Muscle of leg (tissue), 11 donors: ENCODE measurements around the gene GTF2F2. TPM values are rescaled to one million over a fixed set of nuclear protein-coding genes. Genes with fewer than 3 reads are reported as not detected.
"Not testable (repeated sequence)": the region's sequence is repeated elsewhere in the genome, so short reads cannot be mapped to it uniquely, and the experiment has no call there.

ENCODE experiments used
- DNase-seq: peaks from one replicate; pipeline ENCODE4 v3.0.0; 2013
- H3K27ac ChIP-seq: one replicate; pipeline ENCODE4 v1.5.1; 2013; ENCODE audit warnings: mild to moderate bottlenecking, low read length, control low read depth
- H3K27me3 ChIP-seq: one replicate; pipeline ENCODE4 v1.6.1; 2013; ENCODE audit warnings: low read length; ENCODE audit not compliant: control insufficient read depth, insufficient read depth
- H3K36me3 ChIP-seq: one replicate; pipeline ENCODE4 v1.6.1; 2013; ENCODE audit warnings: low read length; ENCODE audit not compliant: control insufficient read depth, insufficient read depth
- H3K4me1 ChIP-seq: one replicate; pipeline ENCODE4 v1.6.1; 2013; ENCODE audit warnings: low read length; ENCODE audit not compliant: control insufficient read depth, insufficient read depth
- H3K4me3 ChIP-seq: one replicate; pipeline ENCODE4 v1.5.1; 2013; ENCODE audit warnings: low read length, control low read depth
- H3K9me3 ChIP-seq: replicated peaks from 2 replicates; pipeline ENCODE4 v1.6.1; 2013; ENCODE audit warnings: low read depth, low read length; ENCODE audit not compliant: control insufficient read depth
- WGBS: methylation state at CpG from one replicate; pipeline ENCODE4 v1.1.5; 2013; ENCODE audit warnings: missing lambda C conversion rate; ENCODE audit not compliant: insufficient coverage; 5-methylcytosine and 5-hydroxymethylcytosine counted together
- polyA plus RNA-seq, 8 donors: library from polyadenylated mRNA; unstranded; fragments of 120-200 nt; gene quantifications; one replicate each; pipeline versions ENCODE4 v1.2.1 to v1.2.3, GENCODE V29; 2013; ENCODE audit warnings: inconsistent platforms in 1 of 8, low replicate concordance in 1 of 8; ENCODE audit not compliant: insufficient read length in 8 of 8, insufficient read depth in 1 of 8
- total RNA-seq: library from RNA; stranded (reverse); fragments of 120-200 nt; gene quantifications from one replicate; pipeline ENCODE4 v1.2.4, GENCODE V29; 2013

GTF2F2 gene
- total and polyA plus RNA-seq, 9 donors: 18.1 to 21.9 (median 19.3) TPM

DNA sequence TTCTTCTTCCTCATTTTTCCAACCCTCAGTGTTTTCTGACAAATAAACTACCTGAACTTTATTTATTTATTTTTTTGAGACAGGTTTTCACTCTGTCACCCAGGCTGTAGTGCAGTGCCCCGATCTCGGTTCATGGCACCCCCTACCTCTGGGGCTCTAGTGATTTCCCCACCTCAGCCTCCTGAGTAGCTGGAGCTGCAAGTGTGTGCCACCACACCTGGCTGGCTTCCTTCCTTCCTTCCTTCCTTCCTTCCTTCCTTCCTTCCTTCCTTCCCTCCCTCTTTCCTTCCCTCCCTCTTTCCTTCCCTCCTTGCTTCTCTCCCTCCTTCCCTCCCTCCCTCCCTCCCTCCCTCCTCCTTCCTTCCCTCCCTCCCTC is 48.2 kb downstream of the GTF2F2 start:
- no peak for DNase-seq
- Histone ChIP-seq H3K27me3 (no peaks in the 10 kb centered on the region), H3K4me3 (no peak overlapping the region), H3K4me1 (no peaks in the 10 kb centered on the region), H3K27ac (no peak overlapping the region), H3K9me3 (no peaks in the 10 kb centered on the region), H3K36me3 (peaks cover 3% of the 10 kb centered on the region)
- 68% methylated on average over 2 of the region's 2 CpGs for WGBS

DNA sequence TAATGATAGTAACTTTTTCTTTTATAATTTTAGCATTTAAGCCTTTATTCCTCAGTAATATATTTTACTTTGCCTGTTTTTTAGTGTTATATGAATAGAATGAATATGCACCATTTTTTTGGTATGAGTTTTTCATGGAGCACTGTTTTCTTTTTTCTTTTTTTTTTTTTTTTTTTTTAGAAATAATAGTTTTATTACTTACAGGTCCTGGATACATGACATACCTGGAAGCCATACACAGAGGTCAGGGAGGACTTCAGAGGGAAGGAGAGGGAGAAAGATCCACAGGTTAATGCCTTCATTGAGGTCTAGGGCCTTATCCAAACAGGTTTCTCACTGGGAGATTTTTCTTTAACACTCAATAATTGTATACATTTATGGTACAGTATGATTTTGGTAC is 54.2 kb downstream of the GTF2F2 start:
- peaks cover 3% of the 10 kb centered on the region for H3K36me3 ChIP-seq
- no peak overlapping the region for H3K27ac ChIP-seq
- DNase-seq: no peak
- no peaks in the 10 kb centered on the region for H3K27me3 ChIP-seq
- no peaks in the 10 kb centered on the region for H3K4me1 ChIP-seq
- no peaks in the 10 kb centered on the region for H3K9me3 ChIP-seq
- no peak overlapping the region for H3K4me3 ChIP-seq

DNA sequence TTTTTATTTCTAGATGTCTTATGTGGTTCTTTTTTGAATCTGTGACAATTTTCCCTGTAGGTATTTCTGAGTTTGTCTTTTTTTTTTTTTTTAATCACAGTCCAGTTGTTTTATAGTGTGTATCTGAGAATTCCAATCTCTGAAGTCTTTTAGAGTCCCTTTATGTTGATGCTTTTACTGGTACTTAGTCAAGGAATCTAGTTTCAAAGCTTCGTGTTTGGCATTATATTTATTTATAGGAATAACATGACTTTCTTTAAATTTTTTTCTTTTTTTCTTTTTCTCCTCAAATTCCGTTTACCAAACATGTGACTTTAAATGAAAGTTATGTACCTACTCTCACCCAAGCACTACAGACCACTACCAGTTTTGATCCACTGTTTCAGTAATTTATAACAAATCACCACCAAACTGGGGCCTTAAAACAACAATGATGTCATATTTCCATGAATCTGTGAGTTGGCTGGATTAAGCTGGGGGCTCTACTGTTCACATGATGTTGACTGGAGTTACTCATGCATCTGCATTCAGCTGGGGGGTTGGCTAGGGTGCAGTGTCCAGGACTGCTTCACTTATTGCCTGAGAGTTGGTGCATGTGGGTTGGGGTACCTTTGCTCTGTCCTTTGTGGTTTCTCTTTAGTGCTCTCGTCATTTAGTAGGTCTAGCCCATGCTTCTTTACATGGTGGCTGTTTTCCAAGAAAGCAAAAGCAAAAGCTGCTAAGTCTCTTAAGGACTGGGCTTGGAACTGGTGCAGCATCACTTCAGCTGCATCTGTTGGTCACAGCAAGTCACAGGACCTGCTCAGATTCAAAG is 58.2 kb downstream of the GTF2F2 start:
- Histone ChIP-seq H3K27ac (no peak overlapping the region), H3K4me1 (no peaks in the 10 kb centered on the region), H3K36me3 (peaks cover 6% of the 10 kb centered on the region), H3K27me3 (no peaks in the 10 kb centered on the region), H3K4me3 (no peak overlapping the region), H3K9me3 (no peaks in the 10 kb centered on the region)
- DNase-seq: peak; percentile 81
- 69% methylated on average over 2 of the region's 3 CpGs for WGBS

DNA sequence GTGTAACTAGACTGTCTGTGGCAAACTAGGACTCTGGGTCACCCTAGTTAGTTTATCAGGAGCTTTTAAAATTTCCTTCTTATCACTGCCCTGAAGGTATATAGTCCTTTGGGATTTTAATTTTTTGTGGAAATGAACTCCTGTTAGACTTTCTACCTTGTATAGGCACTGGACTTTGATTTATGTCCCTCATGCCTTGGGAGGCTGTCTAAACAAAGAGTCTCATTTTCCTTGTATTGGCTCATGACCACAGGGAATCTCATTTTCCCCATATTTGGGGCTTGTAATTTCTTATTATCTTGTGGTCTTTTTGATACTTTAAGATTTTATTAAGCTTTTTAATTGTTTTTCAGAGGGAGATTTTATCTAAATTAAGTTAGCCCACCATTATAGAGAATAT is 59.1 kb downstream of the GTF2F2 start:
- H3K27ac ChIP-seq: no peak overlapping the region
- H3K36me3 ChIP-seq: peaks cover 8% of the 10 kb centered on the region
- no peaks in the 10 kb centered on the region for H3K27me3 ChIP-seq
- no peaks in the 10 kb centered on the region for H3K9me3 ChIP-seq
- H3K4me1 ChIP-seq: no peaks in the 10 kb centered on the region
- no peak overlapping the region for H3K4me3 ChIP-seq
- no peak for DNase-seq

DNA sequence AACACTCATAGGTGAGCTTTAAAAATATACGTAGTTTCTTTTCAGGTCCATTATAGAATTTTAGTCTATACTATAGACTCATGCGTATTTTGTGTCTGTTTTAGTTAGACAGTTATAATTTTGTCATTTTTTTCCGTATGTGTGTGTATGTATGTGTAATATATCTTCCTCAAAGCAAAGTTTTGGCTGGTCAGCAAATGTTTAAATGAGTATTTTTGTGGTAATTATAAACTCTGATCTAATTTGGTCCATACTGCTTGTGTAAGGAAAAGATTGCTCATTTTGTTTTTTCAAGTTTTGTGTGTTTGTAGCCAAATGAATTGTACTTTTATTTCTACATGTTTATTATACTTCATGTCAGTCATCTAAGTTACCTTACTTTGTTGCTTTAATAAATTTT is 60.0 kb downstream of the GTF2F2 start:
- WGBS: no CpG with 5 or more reads among the region's 3 CpGs
- no peak for DNase-seq
- no peak overlapping the region for H3K4me3 ChIP-seq
- no peaks in the 10 kb centered on the region for H3K4me1 ChIP-seq
- H3K27ac ChIP-seq: no peak overlapping the region
- no peaks in the 10 kb centered on the region for H3K9me3 ChIP-seq
- no peaks in the 10 kb centered on the region for H3K27me3 ChIP-seq
- H3K36me3 ChIP-seq: peaks cover 8% of the 10 kb centered on the region

DNA sequence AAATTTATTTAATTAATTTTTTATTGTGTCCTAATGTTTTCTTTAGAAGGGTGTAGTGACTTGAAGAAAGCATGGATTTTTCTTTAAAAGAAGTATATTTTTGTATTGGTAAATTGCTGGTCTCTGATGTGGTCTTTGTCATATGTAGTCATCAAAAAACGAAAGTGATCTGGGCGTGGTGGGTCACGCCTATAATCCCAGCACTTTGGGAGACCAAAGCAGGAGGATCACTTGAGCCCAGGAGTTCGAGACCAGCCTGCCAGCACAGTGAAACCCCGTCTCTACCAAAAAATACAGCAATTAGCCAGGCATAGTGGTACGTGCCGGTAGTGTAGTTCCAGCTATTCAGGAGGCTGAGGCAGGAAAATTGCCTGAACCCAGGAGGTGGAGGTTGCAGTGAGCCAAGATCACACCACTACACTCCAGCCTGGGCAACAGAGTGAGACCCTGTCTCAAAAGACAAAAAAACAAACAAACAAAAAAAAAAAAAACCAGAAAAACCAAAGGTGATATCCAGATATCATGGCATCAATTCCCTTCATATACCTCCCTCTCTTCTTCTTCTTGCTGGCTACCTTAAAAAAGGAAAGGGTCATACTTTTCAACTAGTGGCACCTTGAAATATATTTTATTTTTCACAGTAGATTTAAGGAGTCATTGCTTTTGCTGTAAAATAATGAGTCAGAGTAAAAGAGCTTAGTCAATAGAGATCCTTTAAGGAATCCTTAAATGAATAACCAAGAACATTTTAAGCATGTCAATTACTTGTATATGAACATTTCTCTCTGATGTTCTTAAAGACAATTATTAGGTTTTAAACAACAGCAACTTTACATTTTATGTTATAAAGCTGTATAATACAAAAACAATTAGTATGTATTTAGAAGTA is 60.6 kb downstream of the GTF2F2 start:
- Histone ChIP-seq H3K4me1 (no peaks in the 10 kb centered on the region), H3K9me3 (no peaks in the 10 kb centered on the region), H3K36me3 (peaks cover 4% of the 10 kb centered on the region), H3K4me3 (no peak overlapping the region), H3K27ac (no peak overlapping the region), H3K27me3 (no peaks in the 10 kb centered on the region)
- DNase-seq: no peak
- 93% methylated on average over 3 of the region's 7 CpGs for WGBS

DNA sequence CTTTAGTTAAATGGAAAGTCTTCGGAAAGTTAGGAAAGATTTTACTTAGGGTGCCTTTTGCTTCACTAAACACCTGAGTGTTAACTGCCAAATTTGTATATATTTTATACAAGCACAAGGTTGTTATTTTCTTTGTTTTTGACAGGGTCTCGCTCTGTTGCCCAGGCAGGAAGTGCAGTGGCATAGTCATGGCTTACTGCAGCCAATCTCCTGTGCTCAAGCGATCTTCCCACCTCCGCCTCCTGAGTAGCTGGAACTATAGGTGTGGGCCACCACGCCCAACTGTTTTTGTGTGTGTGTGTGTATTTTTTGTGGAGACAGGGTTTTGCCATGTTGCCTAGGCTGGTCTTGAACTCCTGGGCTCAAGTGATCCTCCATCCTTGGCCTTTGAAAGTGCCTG is 64.4 kb downstream of the GTF2F2 start:
- Histone ChIP-seq H3K4me3 (no peak overlapping the region), H3K27ac (no peak overlapping the region), H3K9me3 (no peaks in the 10 kb centered on the region), H3K27me3 (no peaks in the 10 kb centered on the region), H3K4me1 (no peaks in the 10 kb centered on the region), H3K36me3 (peaks cover 4% of the 10 kb centered on the region)
- 100% methylated on average over 2 of the region's 5 CpGs for WGBS
- DNase-seq: no peak

DNA sequence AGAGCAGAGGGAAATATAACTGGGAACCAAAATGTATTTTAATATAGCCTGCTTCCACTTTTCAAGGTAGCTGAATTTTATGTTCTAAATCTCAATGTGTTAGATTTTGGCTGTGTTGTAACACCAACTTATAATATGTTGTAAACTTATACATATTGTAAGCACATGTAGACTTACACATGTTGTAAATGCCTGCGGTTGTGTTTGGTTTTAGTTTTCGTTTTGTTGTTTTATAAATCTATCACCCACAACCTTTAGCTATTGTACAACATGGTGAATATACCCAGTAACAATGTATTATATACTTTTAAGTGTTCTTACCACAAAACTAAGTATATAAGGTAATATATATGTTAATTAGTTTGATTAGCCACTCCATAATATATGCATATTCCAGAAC is 65.0 kb downstream of the GTF2F2 start:
- H3K4me3 ChIP-seq: no peak overlapping the region

DNA sequence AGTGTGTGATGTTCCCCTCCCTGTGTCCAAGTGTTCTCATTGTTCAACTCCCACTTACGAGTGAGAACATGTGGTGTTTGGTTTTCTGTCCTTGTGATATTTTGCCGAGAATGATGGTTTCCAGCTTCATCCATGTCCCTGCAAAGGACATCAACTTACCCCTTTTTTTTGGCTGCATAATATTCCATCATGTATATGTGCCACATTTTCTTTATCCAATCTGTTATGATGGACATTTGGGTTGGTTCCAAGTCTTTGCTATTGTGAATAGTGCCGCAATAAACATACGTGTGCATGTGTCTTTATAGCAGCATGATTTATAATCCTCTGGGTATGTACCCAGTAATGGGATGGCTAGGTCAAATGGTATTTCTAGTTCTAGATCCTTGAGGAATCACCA is 68.8 kb downstream of the GTF2F2 start:
- DNase-seq, H3K27me3 ChIP-seq, H3K4me3 ChIP-seq, H3K27ac ChIP-seq, H3K9me3 ChIP-seq, H3K36me3 ChIP-seq, H3K4me1 ChIP-seq: not testable (repeated sequence)
- no CpG with 5 or more reads among the region's 4 CpGs for WGBS

More for the DNA sequence above, 65.0 kb downstream of the GTF2F2 start:
- Histone ChIP-seq H3K27ac (no peak overlapping the region), H3K9me3 (no peaks in the 10 kb centered on the region), H3K4me1 (no peaks in the 10 kb centered on the region), H3K27me3 (no peaks in the 10 kb centered on the region), H3K36me3 (peaks cover 4% of the 10 kb centered on the region)
- DNase-seq: no peak
- WGBS: no CpG with 5 or more reads among the region's 2 CpGs

DNA sequence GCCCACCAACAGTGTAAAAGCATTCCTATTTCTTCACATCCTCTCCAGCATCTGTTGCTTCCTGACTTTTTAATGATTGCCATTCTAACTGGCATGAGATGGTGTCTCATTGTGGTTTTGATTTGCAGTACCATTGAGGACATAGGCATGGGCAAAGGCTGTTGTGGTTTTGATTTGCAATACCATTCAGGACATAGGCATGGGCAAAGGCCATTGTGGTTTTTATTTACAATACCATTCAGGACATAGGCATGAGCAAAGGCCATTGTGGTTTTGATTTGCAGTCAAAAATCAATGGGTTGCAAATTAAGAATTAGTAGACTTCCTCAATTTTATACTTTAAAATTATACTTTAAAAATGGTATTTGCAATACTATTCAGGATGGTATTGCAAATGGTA is 69.2 kb downstream of the GTF2F2 start:
- H3K4me1 ChIP-seq, H3K4me3 ChIP-seq, DNase-seq, H3K9me3 ChIP-seq, H3K27me3 ChIP-seq, H3K27ac ChIP-seq, H3K36me3 ChIP-seq: not testable (repeated sequence)
